Pancreas (tissue), 10 donors: ENCODE results near the gene CCDC74B. TPM values are rescaled to one million over a fixed set of nuclear protein-coding genes. Genes with fewer than 3 reads are reported as not detected.
A peak's percentile ranks its signal among the peaks of the same experiment; 100 is the strongest.
"Not testable (repeated sequence)": the region's sequence is repeated elsewhere in the genome, so short reads cannot be mapped to it uniquely, and the experiment has no call there.

Experiments used
- ATAC-seq, 4 donors: fragments of 200-7000 bp; cut with Tn5 transposase; one replicate each; pipeline versions ENCODE4 v1.8.0 to v1.9.1; 2020; ENCODE audit warnings: mild to moderate bottlenecking in 4 of 4, moderate library complexity in 4 of 4
- DNase-seq, 6 donors: peaks; one replicate each; pipeline ENCODE4 v3.0.0-alpha.2; 2020
- FAIRE-seq: peaks from 2 replicates; lab custom pipeline; 2012; peaks lifted over from hg19 to GRCh38; lab: Jason Lieb, UNC
- H3K27ac ChIP-seq, 4 donors: fragments of 200-600 bp; sonication (generic); 1 replicate in 3 of 4; 2 replicates in 1 of 4; pipeline versions ENCODE4 v1.5.0 to v1.8.0; 2020
- H3K27me3 ChIP-seq, 4 donors: fragments of 200-600 bp; one replicate each; pipeline ENCODE4 v1.8.0; 2021
- H3K36me3 ChIP-seq, 3 donors: fragments of 200-600 bp; sonication (generic) in 1 of 3; one replicate each; pipeline versions ENCODE4 v1.5.0 to v1.8.0; 2020 to 2021
- H3K4me1 ChIP-seq, 3 donors: fragments of 200-600 bp; one replicate each; pipeline ENCODE4 v1.8.0; 2021
- H3K4me3 ChIP-seq, 4 donors: fragments of 200-600 bp; sonication (generic) in 2 of 4; one replicate each; pipeline versions ENCODE4 v1.5.0 to v1.8.0; 2020 to 2021
- H3K9me3 ChIP-seq, 4 donors: fragments of 200-600 bp; one replicate each; pipeline ENCODE4 v1.8.0; 2021
- WGBS, 2 donors: extraction: QIAGEN DNeasy Blood & Tissue Kit; methylation state at CpG; one replicate each; pipeline ENCODE4 v1.1.7; 2013; 5-methylcytosine and 5-hydroxymethylcytosine counted together
- intact Hi-C, 3 donors: fragments of 100-400 bp; cut with DNase I; formaldehyde crosslinking; loops; one replicate each; pipeline versions ENCODE4 v1.11.1 to v1.14.2; 2022
- polyA plus RNA-seq, 2 donors: library from polyadenylated mRNA; stranded (reverse); fragments of 200-250 nt; gene quantifications; one replicate each; pipeline ENCODE4 v1.2.3, GENCODE V29; 2013
- total RNA-seq, 6 donors: library from RNA; stranded (reverse); fragmentation: NEBNext Ultra II Directional in 4 of 6; extraction: Animal tissue kit (Norgen Biotek cat#: 25700) in 4 of 6; gene quantifications; one replicate each; pipeline versions ENCODE4 v1.2.1 to v1.2.4, GENCODE V29; 2021 to 2023
- TF ChIP-seq, protein P1 (sequence below), 4 donors: fragments of 200-600 bp; sonication (generic) in 3 of 4; IDR thresholded peaks; one replicate each; pipeline versions ENCODE4 v1.5.0 to v1.8.0; 2021; ENCODE audit warnings: antibody characterized with exemption in 4 of 4
- donor health status: healthy with polysubstance abuse.
- donor health status: DM: no; HTN: no; CAD: no; lungs with moderate emphysema.
- donor health status: DM: no; HTN: no; CAD: no.
- donor health status: control.
- donor health status: control.
- donor health status: Bipolar disorder and iron deficiency.
- donor health status: DM: yes; HTN: yes; CAD: no.
- donor health status: DM: no; HTN: no; CAD: no.
- donor health status: DM: no; HTN: no; CAD: no.
- donor health status: DM: yes; HTN: yes; CAD: no.

CCDC74B gene
- total and polyA plus RNA-seq, 8 donors = 0.34 to 6.3 (median 0.50) TPM

DNA sequence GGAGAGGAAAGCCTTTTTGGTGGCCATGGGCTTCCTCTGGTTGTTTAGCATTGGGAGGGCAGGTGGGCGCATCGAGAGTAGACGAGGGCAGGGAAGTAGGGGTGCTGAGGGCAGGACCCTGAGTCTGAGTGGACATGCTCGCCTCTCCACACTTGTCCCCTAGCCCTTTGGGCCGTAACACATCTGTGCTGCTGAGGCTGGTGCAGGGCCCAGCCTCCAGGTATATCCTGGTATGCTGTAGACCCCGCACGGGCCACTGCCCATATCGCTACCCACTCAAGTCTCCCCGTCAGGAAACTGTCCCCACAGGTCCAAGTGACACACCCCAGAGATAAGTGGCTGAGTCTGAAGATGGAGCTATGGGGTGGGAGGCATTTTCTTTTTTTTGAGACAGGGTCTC, 13.7 kb upstream of the CCDC74B start:
- Histone ChIP-seq H3K27ac (no peak overlapping the region), H3K9me3 (no peaks in the 10 kb centered on the region), H3K4me1 (no peaks in the 10 kb centered on the region), H3K27me3 (no peaks in the 10 kb centered on the region), H3K36me3 (peaks cover 0 to 6% (median 0%) of the 10 kb centered on the region in 3 donors), H3K4me3 (no peak overlapping the region)
- WGBS, 2 donors = 89 to 99% methylated on average over 9 of the region's 9 CpGs
- FAIRE-seq (no peak), ATAC-seq (no peak), DNase-seq (no peak)
- TF ChIP-seq, protein P1, sequence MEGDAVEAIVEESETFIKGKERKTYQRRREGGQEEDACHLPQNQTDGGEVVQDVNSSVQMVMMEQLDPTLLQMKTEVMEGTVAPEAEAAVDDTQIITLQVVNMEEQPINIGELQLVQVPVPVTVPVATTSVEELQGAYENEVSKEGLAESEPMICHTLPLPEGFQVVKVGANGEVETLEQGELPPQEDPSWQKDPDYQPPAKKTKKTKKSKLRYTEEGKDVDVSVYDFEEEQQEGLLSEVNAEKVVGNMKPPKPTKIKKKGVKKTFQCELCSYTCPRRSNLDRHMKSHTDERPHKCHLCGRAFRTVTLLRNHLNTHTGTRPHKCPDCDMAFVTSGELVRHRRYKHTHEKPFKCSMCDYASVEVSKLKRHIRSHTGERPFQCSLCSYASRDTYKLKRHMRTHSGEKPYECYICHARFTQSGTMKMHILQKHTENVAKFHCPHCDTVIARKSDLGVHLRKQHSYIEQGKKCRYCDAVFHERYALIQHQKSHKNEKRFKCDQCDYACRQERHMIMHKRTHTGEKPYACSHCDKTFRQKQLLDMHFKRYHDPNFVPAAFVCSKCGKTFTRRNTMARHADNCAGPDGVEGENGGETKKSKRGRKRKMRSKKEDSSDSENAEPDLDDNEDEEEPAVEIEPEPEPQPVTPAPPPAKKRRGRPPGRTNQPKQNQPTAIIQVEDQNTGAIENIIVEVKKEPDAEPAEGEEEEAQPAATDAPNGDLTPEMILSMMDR (IDR thresholded peaks at IDR 0.05) = no peak
- intact Hi-C loops = no loop called here

DNA sequence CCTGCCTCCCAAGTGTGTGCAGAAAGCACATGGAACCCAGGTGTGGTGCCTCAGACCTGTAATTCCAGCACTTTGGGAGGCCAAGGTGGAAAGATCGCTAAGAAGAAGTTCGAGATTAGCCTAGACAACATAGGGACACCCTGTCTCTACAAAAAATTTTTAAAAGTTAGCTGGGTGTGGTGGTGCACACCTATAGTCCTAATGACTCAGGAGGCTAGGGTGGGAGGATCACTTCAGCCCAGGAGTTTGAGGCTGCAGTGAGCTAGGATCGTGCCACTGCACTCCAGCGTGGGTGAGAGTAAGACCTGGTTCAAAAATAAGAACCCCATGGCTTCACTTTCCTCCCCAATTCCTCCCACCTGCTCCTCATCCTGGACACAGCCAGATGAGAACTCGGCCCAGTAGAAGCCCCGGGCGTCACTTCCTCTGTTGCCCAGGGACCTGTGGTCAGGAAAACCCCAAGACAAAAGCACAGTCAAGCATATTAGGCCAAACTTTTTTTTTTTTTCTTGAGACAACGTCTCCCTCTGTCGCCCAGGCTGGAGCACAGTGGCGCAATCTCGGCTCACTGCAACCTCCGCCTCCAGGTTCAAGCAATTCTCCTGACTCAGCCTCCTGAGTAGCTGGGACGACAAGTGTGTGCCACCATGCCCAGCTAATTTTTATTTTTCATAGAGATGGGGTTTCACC, 13.1 kb upstream of the CCDC74B start:
- ATAC-seq, DNase-seq, H3K9me3 ChIP-seq, H3K4me1 ChIP-seq, intact Hi-C loops, H3K27me3 ChIP-seq, H3K4me3 ChIP-seq, H3K27ac ChIP-seq, FAIRE-seq, H3K36me3 ChIP-seq: not testable (repeated sequence)
- WGBS, 2 donors = 82 to 92% methylated on average over 13 of the region's 13 CpGs

DNA sequence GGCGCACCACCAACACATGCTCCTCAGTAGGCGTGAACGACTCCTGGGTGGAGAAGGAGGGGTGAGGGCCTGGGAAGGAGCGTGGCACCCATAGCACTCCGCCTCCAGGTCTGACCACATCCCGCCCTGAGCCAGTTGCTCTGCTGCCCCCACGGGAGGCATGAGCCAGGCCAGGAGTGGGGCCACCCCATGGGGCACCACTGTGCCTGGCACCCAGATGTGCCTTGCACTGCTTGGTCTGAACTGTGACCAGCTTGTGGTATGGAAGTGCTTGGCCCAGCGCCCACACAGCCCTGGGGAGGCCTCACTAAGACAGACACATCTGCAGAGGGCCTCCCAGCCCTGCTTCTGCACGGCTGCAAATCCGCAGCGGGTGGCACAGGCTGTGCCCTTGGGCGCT, 12.4 kb upstream of the CCDC74B start:
- H3K27me3 ChIP-seq, H3K4me3 ChIP-seq, H3K27ac ChIP-seq, FAIRE-seq, DNase-seq, H3K4me1 ChIP-seq, H3K36me3 ChIP-seq, intact Hi-C loops, H3K9me3 ChIP-seq, ATAC-seq: not testable (repeated sequence)
- 86 to 90% methylated on average over 6 to 11 of the region's 12 CpGs for WGBS, 2 donors

DNA sequence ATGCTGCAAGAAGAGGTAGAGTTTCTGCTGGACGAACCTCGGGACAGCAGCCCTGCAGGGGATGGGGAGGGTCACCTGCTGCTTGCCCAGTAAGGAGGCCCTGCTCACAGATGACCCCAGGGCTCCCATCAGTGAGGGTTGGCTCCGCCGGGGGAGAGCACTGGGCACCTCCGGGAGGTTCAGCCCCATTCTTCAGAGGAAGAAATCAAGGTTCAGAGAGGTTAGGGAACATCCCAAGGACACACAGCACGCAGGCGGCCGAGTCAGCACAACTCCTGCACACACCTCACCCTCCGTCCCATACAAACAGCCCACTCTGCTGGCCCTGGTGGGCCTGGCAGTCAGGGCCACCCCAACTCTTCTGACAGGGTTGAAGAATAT, 11.7 kb upstream of the CCDC74B start:
- Histone ChIP-seq H3K27me3 (no peaks in the 10 kb centered on the region), H3K27ac (no peak overlapping the region), H3K4me1 (no peaks in the 10 kb centered on the region), H3K9me3 (no peaks in the 10 kb centered on the region), H3K36me3 (peaks cover 0 to 5% (median 0%) of the 10 kb centered on the region in 3 donors), H3K4me3 (no peak overlapping the region)
- no peak for FAIRE-seq
- TF ChIP-seq, protein P1 (IDR thresholded peaks at IDR 0.05) = no peak
- 69 to 78% methylated on average over 9 of the region's 9 CpGs for WGBS, 2 donors
- ATAC-seq = no peak
- intact Hi-C loops = no loop called here
- peak in 1 of 6 donors; percentile 45 for DNase-seq

DNA sequence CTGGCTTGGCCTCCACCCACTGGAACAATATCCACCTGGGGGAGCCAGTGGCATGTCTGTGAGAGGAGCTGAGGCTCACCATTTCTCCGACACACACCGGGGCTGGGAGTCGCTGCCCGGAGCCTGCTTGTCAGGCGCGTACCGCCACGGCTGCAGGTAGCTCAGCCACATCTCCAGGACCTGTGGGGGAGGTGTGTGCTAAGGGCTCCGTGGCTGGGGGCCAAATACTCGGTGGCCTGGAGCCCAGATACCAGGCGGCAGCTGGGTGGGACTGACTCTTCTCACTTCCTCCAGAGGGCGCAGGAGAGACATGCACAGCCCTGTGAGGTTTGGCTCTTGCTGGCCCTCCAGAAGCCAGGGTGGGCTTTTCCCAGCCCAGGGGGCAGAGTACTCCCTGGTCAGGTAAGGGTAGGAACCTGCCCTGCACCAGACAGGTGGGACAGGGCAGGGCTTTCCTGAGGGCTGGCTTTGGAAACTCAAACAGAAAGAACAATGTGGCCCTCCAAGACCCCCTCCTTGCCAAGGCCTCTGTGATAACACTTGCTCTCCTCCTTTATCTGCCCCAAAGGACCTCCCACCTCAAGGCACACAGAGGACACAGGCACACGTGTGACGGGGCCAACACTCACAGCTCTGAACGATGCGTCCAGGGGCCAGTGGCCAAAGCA, 11.2 kb upstream of the CCDC74B start:
- H3K27ac ChIP-seq, FAIRE-seq, H3K4me3 ChIP-seq, intact Hi-C loops, H3K4me1 ChIP-seq, H3K36me3 ChIP-seq, H3K9me3 ChIP-seq, H3K27me3 ChIP-seq: not testable (repeated sequence)
- TF ChIP-seq, protein P1 (IDR thresholded peaks at IDR 0.05) = peak; percentile 47 to 56 (median 54)
- WGBS, 2 donors = 12 to 22% methylated on average over 16 of the region's 16 CpGs
- peak; percentile 78 to 94 (median 86) for DNase-seq
- ATAC-seq = peak; percentile 82 to 98 (median 94)
